Measurements from ENCODE around the gene ACADL.
"Not testable (repeated sequence)": the region's sequence is repeated elsewhere in the genome, so short reads cannot be mapped to it uniquely, and the experiment has no call there.

The ACADL gene

GRCh38 chr2:210199854-210200253 is 25.4 kb downstream of the ACADL start:
- no peak for DNase-seq (ENCODE audit: low spot score)

GRCh38 chr2:210199186-210199765 is 26.0 kb downstream of the ACADL start:
- no peak for DNase-seq (ENCODE audit: low spot score)

GRCh38 chr2:210198326-210198725 is 26.9 kb downstream of the ACADL start:
- no peak for DNase-seq (ENCODE audit: low spot score)

- DNase-seq (ENCODE audit: low spot score), result no peak
These were observed 27.5 kb downstream of the ACADL start for GRCh38 chr2:210197720-210198119.

GRCh38 chr2:210195101-210195852 is 30.0 kb downstream of the ACADL start:
- DNase-seq (ENCODE audit: low spot score), result no peak

GRCh38 chr2:210190345-210190744 is 34.9 kb downstream of the ACADL start:
- DNase-seq (ENCODE audit: low spot score), result no peak

- no peak for DNase-seq (ENCODE audit: low spot score)
These were observed 35.7 kb downstream of the ACADL start for GRCh38 chr2:210189452-210190138.

GRCh38 chr2:210188755-210189154 is 36.5 kb downstream of the ACADL start:
- no peak for DNase-seq (ENCODE audit: low spot score)

GRCh38 chr2:210188190-210188589 is 37.1 kb downstream of the ACADL start:
- DNase-seq (ENCODE audit: low spot score), result no peak

- DNase-seq (ENCODE audit: low spot score), result not testable (repeated sequence)
These were observed 41.3 kb downstream of the ACADL start for GRCh38 chr2:210183936-210184335.

- not testable (repeated sequence) for DNase-seq (ENCODE audit: low spot score)
These were observed 43.6 kb downstream of the ACADL start for GRCh38 chr2:210181606-210182088.

GRCh38 chr2:210181033-210181605 is 44.1 kb downstream of the ACADL start:
- DNase-seq (ENCODE audit: low spot score), result not testable (repeated sequence)

GRCh38 chr2:210180477-210180876 is 44.8 kb downstream of the ACADL start:
- DNase-seq (ENCODE audit: low spot score), result no peak

GRCh38 chr2:210179351-210179990 is 45.8 kb downstream of the ACADL start:
- no peak for DNase-seq (ENCODE audit: low spot score)

- DNase-seq (ENCODE audit: low spot score), result no peak
These were observed 47.5 kb downstream of the ACADL start for GRCh38 chr2:210177769-210178168.

- DNase-seq (ENCODE audit: low spot score), result not testable (repeated sequence)
These were observed 48.1 kb downstream of the ACADL start for GRCh38 chr2:210177115-210177514.

GRCh38 chr2:210174086-210174485 is 51.2 kb downstream of the ACADL start:
- DNase-seq (ENCODE audit: low spot score), result no peak

GRCh38 chr2:210172219-210172575 is 53.0 kb downstream of the ACADL start:
- no peak for DNase-seq (ENCODE audit: low spot score)

- DNase-seq (ENCODE audit: low spot score), result peak; percentile 99
These were observed 53.7 kb downstream of the ACADL start, which contains the start of gene KANSL1L for GRCh38 chr2:210171309-210172218. Gene KANSL1L (minus strand): TSS chr2:210171409. CDS start chr2:210154582, 16,827 bp downstream.

GRCh38 chr2:210170446-210171303 is 54.6 kb downstream of the ACADL start:
- DNase-seq (ENCODE audit: low spot score), result peak; percentile 98

Data from ecto neural progenitor cell (in vitro differentiated cells).